OCI-LY1 (cell line): ENCODE measurements around the gene SLC39A12.

Experiments used
- H2AFZ ChIP-seq: fragments of 200-600 bp; sonication (generic), shearing (Covaris generic); 2 replicates; pipeline ENCODE4 v1.6.0; 2014; ENCODE audit warnings: antibody characterized with exemption, mild to moderate bottlenecking, low read length
- H3F3A ChIP-seq: fragments of 200-600 bp; sonication (generic), shearing (Covaris generic); 2 replicates; pipeline ENCODE4 v1.6.0; 2014; ENCODE audit warnings: mild to moderate bottlenecking, antibody characterized with exemption, low read length, moderate library complexity; ENCODE audit not compliant: insufficient read depth
- H3K27ac ChIP-seq: fragments of 200-600 bp; sonication (generic); 2 replicates; pipeline ENCODE4 v1.5.1; 2014; ENCODE audit warnings: low read length, mixed run types, mild to moderate bottlenecking, low read depth; ENCODE audit not compliant: poor library complexity, severe bottlenecking
- H3K27me3 ChIP-seq: fragments of 200-600 bp; sonication (generic); 2 replicates; pipeline ENCODE4 v1.6.0; 2014; ENCODE audit warnings: antibody characterized with exemption, mild to moderate bottlenecking, low read length, moderate library complexity; ENCODE audit not compliant: insufficient read depth
- H3K36me3 ChIP-seq: fragments of 200-600 bp; sonication (generic); 2 replicates; pipeline ENCODE4 v1.6.1; 2014; ENCODE audit warnings: mild to moderate bottlenecking, antibody characterized with exemption, low read length, moderate library complexity, mixed read lengths; ENCODE audit not compliant: insufficient read depth
- H3K4me1 ChIP-seq: fragments of 200-600 bp; sonication (generic); 2 replicates; pipeline ENCODE4 v1.5.1; 2014; ENCODE audit warnings: mild to moderate bottlenecking, low read length, moderate library complexity; ENCODE audit not compliant: insufficient read depth, severe bottlenecking
- H3K4me2 ChIP-seq: fragments of 200-600 bp; sonication (generic), shearing (Covaris generic); 2 replicates; pipeline ENCODE4 v1.6.1; 2014; ENCODE audit warnings: low read length
- H3K4me3 ChIP-seq: fragments of 200-600 bp; sonication (generic); 2 replicates; pipeline ENCODE4 v1.5.1; 2014; ENCODE audit warnings: low read length, low read depth, mild to moderate bottlenecking, mixed read lengths; ENCODE audit not compliant: poor library complexity, severe bottlenecking
- H3K79me2 ChIP-seq: fragments of 200-600 bp; shearing (Covaris generic); 2 replicates; pipeline ENCODE4 v1.6.1; 2016; ENCODE audit warnings: mixed run types, low read length, mixed read lengths; ENCODE audit not compliant: insufficient read depth
- H3K9ac ChIP-seq: fragments of 200-600 bp; sonication (generic), shearing (Covaris generic); 2 replicates; pipeline ENCODE4 v1.6.1; 2014; ENCODE audit warnings: mild to moderate bottlenecking, low read length, mixed read lengths
- H3K9me2 ChIP-seq: fragments of 200-600 bp; sonication (generic), shearing (Covaris generic); 2 replicates; pipeline ENCODE4 v1.6.1; 2014; ENCODE audit warnings: low read depth, mild to moderate bottlenecking, low read length, mixed read lengths
- H3K9me3 ChIP-seq: fragments of 200-600 bp; shearing (Covaris generic); 2 replicates; pipeline ENCODE4 v1.6.1; 2014; ENCODE audit warnings: low read length, mixed read lengths
- H4K20me1 ChIP-seq: fragments of 200-600 bp; sonication (generic), shearing (Covaris generic); 2 replicates; pipeline ENCODE4 v1.6.0; 2016; ENCODE audit warnings: mild to moderate bottlenecking, low read length; ENCODE audit not compliant: insufficient read depth
- EZH2 ChIP-seq: fragments of 200-600 bp; sonication (generic), shearing (Covaris generic); IDR thresholded peaks from 2 replicates; pipeline ENCODE4 v1.8.0; 2017; ENCODE audit warnings: borderline replicate concordance, mixed run types, mild to moderate bottlenecking, antibody characterized with exemption, low read length, moderate library complexity, mixed read lengths
- TF ChIP-seq, protein P1 (sequence below): fragments of 200-600 bp; sonication (generic), shearing (Covaris generic); IDR thresholded peaks from 2 replicates; pipeline ENCODE4 v1.5.1; 2017; ENCODE audit warnings: mild to moderate bottlenecking, antibody characterized with exemption, low read length, moderate library complexity, mixed read lengths

The SLC39A12 gene

DNA sequence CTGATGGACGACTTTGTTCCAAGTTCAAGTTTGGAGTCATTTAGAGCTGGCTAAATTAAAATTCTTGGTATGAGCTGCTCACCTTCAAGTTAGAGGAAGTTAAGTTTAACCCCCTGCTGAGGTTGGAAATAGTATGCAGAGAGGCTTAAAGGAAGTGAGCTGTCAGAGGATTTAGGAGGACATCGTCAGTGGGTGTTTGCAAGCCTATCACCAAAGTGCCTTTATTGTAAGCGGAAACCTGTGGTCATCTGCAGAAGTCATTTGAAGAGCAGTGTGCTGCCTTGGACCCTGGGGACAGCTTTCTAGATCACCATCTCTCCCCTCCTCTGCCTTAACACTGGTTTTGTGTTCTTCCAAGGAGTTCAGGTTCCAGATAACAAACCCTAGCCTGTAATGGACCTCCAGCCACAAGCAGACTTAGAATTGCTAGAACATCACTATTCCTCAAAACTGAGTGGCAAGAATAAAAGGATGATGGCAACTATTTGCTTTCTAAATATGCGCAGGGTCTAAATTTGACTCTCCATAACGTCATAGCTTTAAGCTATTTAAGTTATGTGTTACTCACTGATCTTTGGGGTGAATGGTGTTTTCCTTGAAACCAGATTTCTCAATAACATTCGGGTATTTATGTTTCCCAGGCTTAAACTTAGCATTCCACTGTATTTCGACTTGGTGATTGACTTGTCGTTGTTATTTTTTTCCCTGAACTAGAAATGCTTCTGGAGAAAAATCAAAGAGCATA, 93.4 kb downstream of the SLC39A12 start:
- Histone ChIP-seq H4K20me1 (no peaks in the 10 kb centered on the region), H3K9me3 (no peaks in the 10 kb centered on the region), H3K4me3 (no peak overlapping the region), H3K27ac (no peak overlapping the region), H3K27me3 (no peaks in the 10 kb centered on the region), H2AFZ (no peak overlapping the region), H3K9me2 (no peaks in the 10 kb centered on the region), H3K4me2 (no peak overlapping the region), H3K79me2 (no peaks in the 10 kb centered on the region), H3K36me3 (no peaks in the 10 kb centered on the region), H3K4me1 (no peaks in the 10 kb centered on the region), H3F3A (no peaks in the 10 kb centered on the region), H3K9ac (no peak overlapping the region)
- TF ChIP-seq EZH2 = no peak
- TF ChIP-seq, protein P1, sequence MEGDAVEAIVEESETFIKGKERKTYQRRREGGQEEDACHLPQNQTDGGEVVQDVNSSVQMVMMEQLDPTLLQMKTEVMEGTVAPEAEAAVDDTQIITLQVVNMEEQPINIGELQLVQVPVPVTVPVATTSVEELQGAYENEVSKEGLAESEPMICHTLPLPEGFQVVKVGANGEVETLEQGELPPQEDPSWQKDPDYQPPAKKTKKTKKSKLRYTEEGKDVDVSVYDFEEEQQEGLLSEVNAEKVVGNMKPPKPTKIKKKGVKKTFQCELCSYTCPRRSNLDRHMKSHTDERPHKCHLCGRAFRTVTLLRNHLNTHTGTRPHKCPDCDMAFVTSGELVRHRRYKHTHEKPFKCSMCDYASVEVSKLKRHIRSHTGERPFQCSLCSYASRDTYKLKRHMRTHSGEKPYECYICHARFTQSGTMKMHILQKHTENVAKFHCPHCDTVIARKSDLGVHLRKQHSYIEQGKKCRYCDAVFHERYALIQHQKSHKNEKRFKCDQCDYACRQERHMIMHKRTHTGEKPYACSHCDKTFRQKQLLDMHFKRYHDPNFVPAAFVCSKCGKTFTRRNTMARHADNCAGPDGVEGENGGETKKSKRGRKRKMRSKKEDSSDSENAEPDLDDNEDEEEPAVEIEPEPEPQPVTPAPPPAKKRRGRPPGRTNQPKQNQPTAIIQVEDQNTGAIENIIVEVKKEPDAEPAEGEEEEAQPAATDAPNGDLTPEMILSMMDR = no peak

- H4K20me1 ChIP-seq = no peaks in the 10 kb centered on the region
Observed at GRCh38 chr10:18056583-18056982, 104.9 kb downstream of the SLC39A12 start.

DNA sequence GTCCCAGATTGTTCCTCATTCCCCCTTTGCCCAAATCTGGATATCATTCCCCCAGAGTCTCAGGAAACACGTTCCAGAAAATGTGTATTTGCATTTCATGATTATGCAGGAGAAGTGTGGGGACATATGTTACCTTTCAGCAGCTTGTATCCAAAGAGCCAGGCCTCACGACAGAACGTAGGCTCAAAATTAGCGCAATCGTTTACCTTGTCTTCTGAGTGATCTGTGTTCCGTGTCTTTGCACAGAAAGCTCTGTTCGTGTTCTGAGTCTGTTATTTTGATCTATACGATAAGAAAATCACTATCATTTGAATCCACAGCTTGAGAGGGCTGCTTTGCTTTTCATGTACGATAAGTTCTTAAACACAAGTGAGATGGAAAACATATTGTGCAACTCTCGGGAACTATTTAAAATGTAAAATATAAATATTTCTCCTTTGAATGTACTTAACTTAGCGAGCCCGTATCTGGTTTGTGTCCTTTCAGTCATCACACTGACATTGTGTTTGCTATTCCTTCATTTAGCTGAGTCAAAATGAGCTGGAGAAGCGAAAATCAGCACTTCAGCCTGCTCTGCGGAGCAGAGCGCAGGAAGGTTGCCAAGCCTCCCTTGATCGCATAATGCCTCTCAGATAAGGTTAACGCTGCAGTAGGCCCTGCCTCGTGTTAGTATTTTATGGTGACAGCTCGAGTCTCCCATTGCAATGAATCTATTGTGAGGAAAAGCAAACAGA, 108.3 kb downstream of the SLC39A12 start:
- H3K27me3 ChIP-seq = no peaks in the 10 kb centered on the region
- no peak overlapping the region for H3K9ac ChIP-seq
- H4K20me1 ChIP-seq = no peaks in the 10 kb centered on the region
- H3K9me3 ChIP-seq = no peaks in the 10 kb centered on the region
- no peak overlapping the region for H3K4me2 ChIP-seq
- no peaks in the 10 kb centered on the region for H3K9me2 ChIP-seq
- H2AFZ ChIP-seq = no peak overlapping the region
- no peaks in the 10 kb centered on the region for H3F3A ChIP-seq
- H3K27ac ChIP-seq = no peak overlapping the region
- no peak overlapping the region for H3K4me3 ChIP-seq
- no peak for TF ChIP-seq EZH2
- TF ChIP-seq, protein P1 = no peak
- H3K4me1 ChIP-seq = no peaks in the 10 kb centered on the region
- H3K36me3 ChIP-seq = no peaks in the 10 kb centered on the region
- H3K79me2 ChIP-seq = no peaks in the 10 kb centered on the region

More at GRCh38 chr10:18056583-18056982, 104.9 kb downstream of the SLC39A12 start:
- TF ChIP-seq, protein P1 = no peak
- no peak for TF ChIP-seq EZH2
- Histone ChIP-seq H3K79me2 (no peaks in the 10 kb centered on the region), H3K36me3 (no peaks in the 10 kb centered on the region), H3K9me3 (no peaks in the 10 kb centered on the region), H3K27me3 (no peaks in the 10 kb centered on the region), H3K9ac (no peak overlapping the region), H3K4me1 (no peaks in the 10 kb centered on the region), H3F3A (no peaks in the 10 kb centered on the region), H3K9me2 (no peaks in the 10 kb centered on the region), H2AFZ (no peak overlapping the region), H3K4me2 (no peak overlapping the region), H3K4me3 (no peak overlapping the region), H3K27ac (no peak overlapping the region)
